DND-41 (cell line): ENCODE results near the gene MGAT5B.

ENCODE experiments used
- CTCF ChIP-seq: IDR thresholded peaks from 2 replicates; pipeline ENCODE4 v1.5.1; 2012; ENCODE audit warnings: borderline replicate concordance, low read length, moderate library complexity, mild to moderate bottlenecking; ENCODE audit not compliant: poor library complexity, severe bottlenecking; ENCODE audit errors: extremely low read depth
- EZH2 ChIP-seq: IDR thresholded peaks from 3 replicates; pipeline ENCODE4 v1.6.1; 2012; ENCODE audit warnings: borderline replicate concordance, low read depth, mild to moderate bottlenecking, moderate library complexity, low read length, inconsistent platforms; ENCODE audit not compliant: severe bottlenecking

- TF ChIP-seq EZH2 (no peak), CTCF (no peak)
These were observed 80.1 kb downstream of the MGAT5B start for GRCh38 chr17:76948301-76948700.
